C1 segment of cervical spinal cord (tissue), 14 donors: Measurements from ENCODE around the gene KDM4B.

ENCODE experiments used
- DNase-seq, 14 donors: peaks; one replicate each; lab custom pipeline; 2025; lab: John Stamatoyannopoulos, UW

The KDM4B gene

GRCh38 chr19:5132698-5133651 lies 164.1 kb downstream of the KDM4B start:
- DNase-seq, result no peak

GRCh38 chr19:5133986-5134595 lies 165.2 kb downstream of the KDM4B start:
- no peak for DNase-seq

GRCh38 chr19:5134691-5135090 lies 165.8 kb downstream of the KDM4B start:
- DNase-seq, result peak in 1 of 14 donors; percentile 20

- no peak for DNase-seq
Measured at GRCh38 chr19:5136073-5136855, 167.4 kb downstream of the KDM4B start.

- DNase-seq, result no peak
Measured at GRCh38 chr19:5137114-5137513, 168.2 kb downstream of the KDM4B start.

GRCh38 chr19:5137571-5138124 lies 168.7 kb downstream of the KDM4B start:
- no peak for DNase-seq

- DNase-seq, result peak in 5 of 14 donors; percentile 10 to 49 (median 19)
Measured at GRCh38 chr19:5138606-5139582, 170.0 kb downstream of the KDM4B start.

GRCh38 chr19:5139583-5140325 lies 170.8 kb downstream of the KDM4B start:
- no peak for DNase-seq

- DNase-seq, result no peak
Measured at GRCh38 chr19:5141129-5141849, 172.4 kb downstream of the KDM4B start.

GRCh38 chr19:5141850-5142724 lies 173.2 kb downstream of the KDM4B start:
- no peak for DNase-seq

GRCh38 chr19:5142725-5143097 lies 173.8 kb downstream of the KDM4B start:
- DNase-seq, result no peak

GRCh38 chr19:5143471-5144411 lies 174.8 kb downstream of the KDM4B start:
- DNase-seq, result no peak

- no peak for DNase-seq
Measured at GRCh38 chr19:5144545-5145179, 175.7 kb downstream of the KDM4B start.

- no peak for DNase-seq
Measured at GRCh38 chr19:5145521-5146511, 176.9 kb downstream of the KDM4B start.
